Stomach (tissue), 9 donors: ENCODE data around the gene MINK1. TPM values are rescaled to one million over a fixed set of nuclear protein-coding genes. Genes with fewer than 3 reads are reported as not detected.
A peak's percentile ranks its signal among the peaks of the same experiment; 100 is the strongest.

ENCODE experiments used
- DNase-seq, 2 donors: peaks; one replicate each; pipeline versions ENCODE4 v3.0.0 to v3.0.0-alpha.2; 2013 to 2019
- H3K27ac ChIP-seq, 5 donors: fragments of 200-600 bp in 4 of 5; sonication (generic) in 4 of 5; one replicate each; pipeline ENCODE4 v1.5.1; 2013 to 2019; ENCODE audit warnings: mild to moderate bottlenecking in 1 of 5, moderate library complexity in 1 of 5
- H3K27me3 ChIP-seq, 3 donors: fragments of 200-600 bp; sonication (generic); one replicate each; pipeline ENCODE4 v1.5.1; 2017 to 2019; ENCODE audit warnings: mixed run types in 1 of 3
- H3K36me3 ChIP-seq, 4 donors: fragments of 200-600 bp; sonication (generic); 1 replicate in 3 of 4; 2 replicates in 1 of 4; pipeline ENCODE4 v1.5.1; 2016 to 2019
- H3K4me1 ChIP-seq, 4 donors: fragments of 200-600 bp; sonication (generic); one replicate each; pipeline ENCODE4 v1.5.1; 2016 to 2019
- H3K4me3 ChIP-seq, 4 donors: fragments of 200-600 bp; sonication (generic) in 3 of 4; one replicate each; pipeline ENCODE4 v1.5.1; 2016 to 2019; ENCODE audit warnings: mild to moderate bottlenecking in 1 of 4
- H3K9me3 ChIP-seq, 4 donors: fragments of 200-600 bp; sonication (generic); one replicate each; pipeline ENCODE4 v1.5.1; 2016 to 2019
- EP300 ChIP-seq: sonication (generic); formaldehyde crosslinking; IDR thresholded peaks from one replicate; pipeline ENCODE4 v1.6.1; 2017; ENCODE audit warnings: antibody characterized with exemption
- POLR2A ChIP-seq, 4 donors: fragments of 450-650 bp; IDR thresholded peaks; one replicate each; pipeline ENCODE4 v1.6.1; 2016; ENCODE audit warnings: antibody characterized with exemption in 4 of 4, control low read depth in 2 of 4, mild to moderate bottlenecking in 1 of 4, moderate library complexity in 1 of 4
- POLR2AphosphoS5 ChIP-seq, 3 donors: sonication (generic); formaldehyde crosslinking; IDR thresholded peaks; one replicate each; pipeline ENCODE4 v1.6.1; 2016; ENCODE audit warnings: antibody characterized with exemption in 3 of 3
- WGBS, 5 donors: extraction: QIAGEN DNeasy Blood & Tissue Kit in 3 of 5; methylation state at CpG; one replicate each; pipeline versions ENCODE4 v1.1.5 to v1.1.7; 2013 to 2018; 5-methylcytosine and 5-hydroxymethylcytosine counted together
- intact Hi-C: fragments of 100-400 bp; cut with DNase I; formaldehyde crosslinking; loops from one replicate; pipeline ENCODE4 v1.15.1; 2023; ENCODE audit warnings: low total_unique reads
- polyA plus RNA-seq, 3 donors: library from polyadenylated mRNA; stranded (reverse); fragments of 200-250 nt; gene quantifications; one replicate each; pipeline ENCODE4 v1.2.3, GENCODE V29; 2013
- total RNA-seq, 5 donors: library from RNA; depleted of rRNA; stranded (reverse); fragments of >200 nt; gene quantifications; one replicate each; pipeline versions ENCODE4 v1.1.0 to v1.2.3, GENCODE V29; 2014 to 2016
- TF ChIP-seq, protein P1 (sequence below), 7 experiments: fragments of 450-650 bp in 4 of 7; fragments of 200-600 bp in 3 of 7; sonication (generic) in 3 of 7; IDR thresholded peaks; one replicate each; pipeline ENCODE4 v1.5.1; 2016 to 2019; ENCODE audit warnings: antibody characterized with exemption in 7 of 7, control low read depth in 2 of 7, mild to moderate bottlenecking in 1 of 7
- donor health status: healthy with polysubstance abuse.
- donor health status: Bipolar disorder and iron deficiency.
- donor health status: healthy.

The MINK1 gene
- total and polyA plus RNA-seq, 8 donors: 24.6 to 230 (median 49.4) TPM

- no peaks in the 10 kb centered on the region for H3K9me3 ChIP-seq
- TF ChIP-seq, protein P1, sequence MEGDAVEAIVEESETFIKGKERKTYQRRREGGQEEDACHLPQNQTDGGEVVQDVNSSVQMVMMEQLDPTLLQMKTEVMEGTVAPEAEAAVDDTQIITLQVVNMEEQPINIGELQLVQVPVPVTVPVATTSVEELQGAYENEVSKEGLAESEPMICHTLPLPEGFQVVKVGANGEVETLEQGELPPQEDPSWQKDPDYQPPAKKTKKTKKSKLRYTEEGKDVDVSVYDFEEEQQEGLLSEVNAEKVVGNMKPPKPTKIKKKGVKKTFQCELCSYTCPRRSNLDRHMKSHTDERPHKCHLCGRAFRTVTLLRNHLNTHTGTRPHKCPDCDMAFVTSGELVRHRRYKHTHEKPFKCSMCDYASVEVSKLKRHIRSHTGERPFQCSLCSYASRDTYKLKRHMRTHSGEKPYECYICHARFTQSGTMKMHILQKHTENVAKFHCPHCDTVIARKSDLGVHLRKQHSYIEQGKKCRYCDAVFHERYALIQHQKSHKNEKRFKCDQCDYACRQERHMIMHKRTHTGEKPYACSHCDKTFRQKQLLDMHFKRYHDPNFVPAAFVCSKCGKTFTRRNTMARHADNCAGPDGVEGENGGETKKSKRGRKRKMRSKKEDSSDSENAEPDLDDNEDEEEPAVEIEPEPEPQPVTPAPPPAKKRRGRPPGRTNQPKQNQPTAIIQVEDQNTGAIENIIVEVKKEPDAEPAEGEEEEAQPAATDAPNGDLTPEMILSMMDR (IDR thresholded peaks at IDR 0.05): no peak
- TF ChIP-seq EP300: no peak
- no peak for TF ChIP-seq POLR2A (IDR thresholded peaks at IDR 0.05)
- no peak for TF ChIP-seq POLR2AphosphoS5 (IDR thresholded peaks at IDR 0.05)
- peaks cover 56 to 65% (median 64%) of the 10 kb centered on the region in 4 donors for H3K36me3 ChIP-seq
- peak overlapping the region; percentile 70 to 91 (median 84) for H3K4me3 ChIP-seq
- DNase-seq: peak in 1 of 2 donors; percentile 83
- no peaks in the 10 kb centered on the region for H3K27me3 ChIP-seq
- 0 to 1% (median 1%) methylated on average over 29 of the region's 29 CpGs for WGBS, 5 donors
- H3K27ac ChIP-seq: peak overlapping the region; percentile 91 to 100 (median 95)
- H3K4me1 ChIP-seq: peaks cover 50 to 71% (median 70%) of the 10 kb centered on the region in 4 donors
- intact Hi-C loops: no loop called here
Measured at GRCh38 chr17:4940555-4941318, 107.6 kb downstream of the MINK1 start.

- Histone ChIP-seq H3K36me3 (peaks cover 58 to 66% (median 65%) of the 10 kb centered on the region in 4 donors), H3K4me1 (peaks cover 55 to 76% (median 75%) of the 10 kb centered on the region in 4 donors), H3K4me3 (peak overlapping the region; percentile 70 to 91 (median 84)), H3K9me3 (no peaks in the 10 kb centered on the region), H3K27me3 (no peaks in the 10 kb centered on the region), H3K27ac (peak overlapping the region in 4 of 5 donors; percentile 91 to 100 (median 96))
- 20 to 37% (median 31%) methylated on average over 4 of the region's 4 CpGs for WGBS, 5 donors
- intact Hi-C loops: no loop called here
- TF ChIP-seq POLR2A (IDR thresholded peaks at IDR 0.05) (no peak), EP300 (no peak), POLR2AphosphoS5 (IDR thresholded peaks at IDR 0.05) (no peak)
- TF ChIP-seq, protein P1 (IDR thresholded peaks at IDR 0.05): no peak
- no peak for DNase-seq
Measured at GRCh38 chr17:4941319-4941610, 108.1 kb downstream of the MINK1 start.

DNA sequence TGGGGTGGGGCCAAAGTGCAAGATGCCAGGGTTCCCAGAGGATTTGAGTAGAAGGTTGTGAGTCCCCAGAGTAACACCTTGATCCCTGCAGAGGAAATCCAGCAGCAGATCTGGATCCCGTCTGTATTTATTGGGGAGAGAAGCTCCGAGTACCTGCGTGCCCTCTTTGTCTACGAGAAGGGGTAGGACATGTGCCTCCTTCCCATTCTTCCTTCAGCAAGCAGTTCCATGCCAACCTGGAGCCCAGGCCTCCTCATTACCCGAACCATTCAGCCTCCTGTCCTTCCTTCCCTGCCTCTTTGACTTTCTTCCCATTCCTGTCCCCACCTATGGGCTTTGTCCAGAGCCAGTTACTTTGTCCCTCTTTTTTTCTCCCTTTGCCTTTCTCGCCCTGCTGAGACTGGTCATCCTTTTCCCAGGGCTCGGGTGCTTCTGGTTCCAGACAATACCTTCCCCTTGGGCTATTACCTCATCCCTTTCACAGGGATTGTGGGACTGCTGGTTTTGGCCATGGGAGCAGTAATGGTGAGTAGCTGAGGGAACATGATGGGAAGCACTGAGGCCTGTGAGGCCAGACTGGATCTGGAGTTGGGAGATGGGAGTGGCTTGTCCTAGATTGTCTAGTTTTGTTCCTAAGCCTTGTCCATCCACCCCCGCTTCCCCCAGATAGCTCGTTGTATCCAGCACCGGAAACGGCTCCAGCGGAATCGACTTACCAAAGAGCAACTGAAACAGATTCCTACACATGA is 109.8 kb downstream of the MINK1 start:
- intact Hi-C loops: no loop called here
- peaks cover 61 to 82% (median 81%) of the 10 kb centered on the region in 4 donors for H3K4me1 ChIP-seq
- H3K27ac ChIP-seq: peak overlapping the region in 3 of 5 donors; percentile 5 to 100 (median 53)
- DNase-seq: no peak
- no peaks in the 10 kb centered on the region for H3K27me3 ChIP-seq
- H3K36me3 ChIP-seq: peaks cover 46 to 56% (median 55%) of the 10 kb centered on the region in 4 donors
- TF ChIP-seq POLR2AphosphoS5 (IDR thresholded peaks at IDR 0.05): no peak
- TF ChIP-seq EP300: no peak
- no peak for TF ChIP-seq POLR2A (IDR thresholded peaks at IDR 0.05)
- TF ChIP-seq, protein P1 (IDR thresholded peaks at IDR 0.05): no peak
- peak overlapping the region in 2 of 4 donors; percentile 91 to 100 for H3K4me3 ChIP-seq
- WGBS, 5 donors: 73 to 82% (median 75%) methylated on average over 13 of the region's 13 CpGs
- H3K9me3 ChIP-seq: no peaks in the 10 kb centered on the region

GRCh38 chr17:4944163-4944553 is 111.0 kb downstream of the MINK1 start:
- Histone ChIP-seq H3K4me1 (peaks cover 49 to 70% (median 69%) of the 10 kb centered on the region in 4 donors), H3K4me3 (peak overlapping the region in 2 of 4 donors; percentile 100), H3K27me3 (no peaks in the 10 kb centered on the region), H3K27ac (peak overlapping the region; percentile 72 to 100 (median 97)), H3K36me3 (peaks cover 41 to 51% (median 50%) of the 10 kb centered on the region in 4 donors), H3K9me3 (no peaks in the 10 kb centered on the region)
- WGBS, 5 donors: 22 to 29% (median 27%) methylated on average over 3 of the region's 3 CpGs
- intact Hi-C loops: no loop called here
- no peak for DNase-seq
- TF ChIP-seq, protein P1 (IDR thresholded peaks at IDR 0.05): no peak
- TF ChIP-seq POLR2A (IDR thresholded peaks at IDR 0.05): no peak
- TF ChIP-seq POLR2AphosphoS5 (IDR thresholded peaks at IDR 0.05): no peak
- no peak for TF ChIP-seq EP300
